ENCODE results near the gene ANKRD22. TPM values are rescaled to one million over a fixed set of nuclear protein-coding genes. Genes with fewer than 3 reads are reported as not detected.

The ANKRD22 gene
- total and polyA plus RNA-seq, 10 of the 15 experiments (the other 5 are each of a cell fraction or from before 2014, with no cell fraction given): 0.30 to 1.3 (median 0.71) TPM

DNA sequence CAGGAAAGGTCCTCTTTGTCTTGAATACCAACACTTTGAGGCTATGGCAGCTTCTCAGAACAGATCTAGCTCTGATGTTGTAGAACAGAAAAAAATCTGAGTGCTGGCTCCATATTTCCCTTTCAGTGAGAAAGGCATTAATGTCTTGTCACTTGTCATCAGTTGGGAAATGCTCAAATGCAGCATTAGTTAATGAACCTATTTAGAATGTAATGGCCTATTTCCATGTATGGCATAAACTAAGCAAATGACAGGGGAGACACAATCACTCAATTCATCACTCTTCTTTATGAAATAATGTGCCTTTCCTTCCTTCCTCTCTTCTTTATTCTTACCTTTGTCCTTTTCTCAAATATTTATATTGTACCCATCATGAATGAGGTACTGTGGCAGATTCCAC is 23.4 kb upstream of the ANKRD22 start (continued):
- no peak for TF ChIP-seq FOXM1 (IDR thresholded peaks at IDR 0.05; ENCODE audit: low read depth, low read length)
- TF ChIP-seq MYC (IDR thresholded peaks at IDR 0.05; ENCODE audit: insufficient read depth, insufficient read length, insufficient replicate concordance, low read length, severe bottlenecking): no peak

DNA sequence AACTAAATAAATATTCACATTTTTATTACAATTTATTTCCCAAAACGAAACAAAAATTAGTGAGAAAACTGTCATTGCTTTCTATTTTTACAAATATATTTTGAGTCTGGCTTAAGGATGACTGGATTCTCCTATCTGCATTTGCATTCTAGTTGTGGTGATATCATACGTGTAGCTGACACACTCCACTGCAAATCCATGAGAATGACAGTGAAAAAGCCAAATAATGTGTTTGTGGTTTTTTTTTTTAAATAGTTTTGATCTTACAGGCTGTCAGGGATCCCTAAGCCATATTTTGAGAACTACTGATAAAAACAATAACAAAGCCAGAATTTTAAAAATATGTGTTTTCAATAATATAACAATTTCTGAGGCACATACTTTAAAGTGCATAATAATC is 22.6 kb upstream of the ANKRD22 start:
- Histone ChIP-seq H3K27ac (ENCODE audit: control insufficient read depth, insufficient read depth) (no peak overlapping the region), H3K4me1 (ENCODE audit: control insufficient read depth, insufficient read depth, low read length) (peaks cover 6% of the 10 kb centered on the region), H3K27me3 (replicated peaks in 1 of 2; ENCODE audit: control insufficient read depth in 2 of 2, insufficient read depth in 2 of 2, low read length in 1 of 2) (no peaks in the 10 kb centered on the region), H3K9me3 (replicated peaks; ENCODE audit: control insufficient read depth, insufficient read depth, low read length) (no peaks in the 10 kb centered on the region), H3K79me2 (ENCODE audit: control insufficient read depth, insufficient read depth, low read length) (no peaks in the 10 kb centered on the region; the same call in 1 of the 2 replicates), H3K4me2 (ENCODE audit: control insufficient read depth, insufficient read depth) (no peak overlapping the region), H3K9ac (ENCODE audit: control insufficient read depth, insufficient read depth, low read length) (no peak overlapping the region), H3K36me3 (ENCODE audit: control insufficient read depth in 2 of 2, insufficient read depth in 2 of 2, low read length in 1 of 2) (no peaks in the 10 kb centered on the region), H3K4me3 (no peak overlapping the region), H2AFZ (ENCODE audit: control insufficient read depth, low read depth, low read length) (no peak overlapping the region), H4K20me1 (ENCODE audit: control insufficient read depth, insufficient read depth) (no peaks in the 10 kb centered on the region)
- in situ Hi-C loops (cut with MboI) (no loop called here), intact Hi-C loops (cut with micrococcal nuclease; ENCODE audit: unreplicated experiment) (no loop called here)
- DNase-seq (ENCODE audit: low read depth, low spot score) (no peak), ATAC-seq (no peak), FAIRE-seq (no peak)
- ChIA-PET RAD21 (ENCODE audit: unreplicated experiment) (no interaction called here), CTCF (interaction anchor here (0.7 to 1.0 kb wide), 2 partner anchors 38 to 59 kb away, joined by 3 read pairs; no protein-coding TSS in a partner anchor), SMC1A (ENCODE audit: uncharacterized antibody, unreplicated experiment) (interaction anchor here (0.8 to 1.6 kb wide), 5 partner anchors 13 to 113 kb away, joined by 3 to 5 read pairs (median 3); no protein-coding TSS in a partner anchor), POLR2A (no interaction called here)
- TF ChIP-seq JUND (IDR thresholded peaks at IDR 0.05; ENCODE audit: low read depth, low read length) (no peak), KDM1A (IDR thresholded peaks at IDR 0.05; ENCODE audit: borderline replicate concordance) (no peak), STAT1 (conservative IDR thresholded peaks at IDR 0.05) (no peak), NR2C1 (IDR thresholded peaks at IDR 0.05) (no peak), BACH1 (IDR thresholded peaks at IDR 0.05; ENCODE audit: borderline replicate concordance) (no peak), SIN3A (IDR thresholded peaks at IDR 0.05; ENCODE audit: low read depth, low read length) (no peak), TAF1 (IDR thresholded peaks at IDR 0.05; ENCODE audit: borderline replicate concordance, low read depth, low read length) (no peak), NBN (IDR thresholded peaks at IDR 0.05) (no peak), IKZF1 (conservative IDR thresholded peaks at IDR 0.05) (no peak), EED (IDR thresholded peaks at IDR 0.05; ENCODE audit: low read depth) (no peak)
- TF ChIP-seq, protein P1, sequence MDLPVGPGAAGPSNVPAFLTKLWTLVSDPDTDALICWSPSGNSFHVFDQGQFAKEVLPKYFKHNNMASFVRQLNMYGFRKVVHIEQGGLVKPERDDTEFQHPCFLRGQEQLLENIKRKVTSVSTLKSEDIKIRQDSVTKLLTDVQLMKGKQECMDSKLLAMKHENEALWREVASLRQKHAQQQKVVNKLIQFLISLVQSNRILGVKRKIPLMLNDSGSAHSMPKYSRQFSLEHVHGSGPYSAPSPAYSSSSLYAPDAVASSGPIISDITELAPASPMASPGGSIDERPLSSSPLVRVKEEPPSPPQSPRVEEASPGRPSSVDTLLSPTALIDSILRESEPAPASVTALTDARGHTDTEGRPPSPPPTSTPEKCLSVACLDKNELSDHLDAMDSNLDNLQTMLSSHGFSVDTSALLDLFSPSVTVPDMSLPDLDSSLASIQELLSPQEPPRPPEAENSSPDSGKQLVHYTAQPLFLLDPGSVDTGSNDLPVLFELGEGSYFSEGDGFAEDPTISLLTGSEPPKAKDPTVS (IDR thresholded peaks at IDR 0.05; ENCODE audit: low read depth, low read length): no peak
- TF ChIP-seq, protein P2, sequence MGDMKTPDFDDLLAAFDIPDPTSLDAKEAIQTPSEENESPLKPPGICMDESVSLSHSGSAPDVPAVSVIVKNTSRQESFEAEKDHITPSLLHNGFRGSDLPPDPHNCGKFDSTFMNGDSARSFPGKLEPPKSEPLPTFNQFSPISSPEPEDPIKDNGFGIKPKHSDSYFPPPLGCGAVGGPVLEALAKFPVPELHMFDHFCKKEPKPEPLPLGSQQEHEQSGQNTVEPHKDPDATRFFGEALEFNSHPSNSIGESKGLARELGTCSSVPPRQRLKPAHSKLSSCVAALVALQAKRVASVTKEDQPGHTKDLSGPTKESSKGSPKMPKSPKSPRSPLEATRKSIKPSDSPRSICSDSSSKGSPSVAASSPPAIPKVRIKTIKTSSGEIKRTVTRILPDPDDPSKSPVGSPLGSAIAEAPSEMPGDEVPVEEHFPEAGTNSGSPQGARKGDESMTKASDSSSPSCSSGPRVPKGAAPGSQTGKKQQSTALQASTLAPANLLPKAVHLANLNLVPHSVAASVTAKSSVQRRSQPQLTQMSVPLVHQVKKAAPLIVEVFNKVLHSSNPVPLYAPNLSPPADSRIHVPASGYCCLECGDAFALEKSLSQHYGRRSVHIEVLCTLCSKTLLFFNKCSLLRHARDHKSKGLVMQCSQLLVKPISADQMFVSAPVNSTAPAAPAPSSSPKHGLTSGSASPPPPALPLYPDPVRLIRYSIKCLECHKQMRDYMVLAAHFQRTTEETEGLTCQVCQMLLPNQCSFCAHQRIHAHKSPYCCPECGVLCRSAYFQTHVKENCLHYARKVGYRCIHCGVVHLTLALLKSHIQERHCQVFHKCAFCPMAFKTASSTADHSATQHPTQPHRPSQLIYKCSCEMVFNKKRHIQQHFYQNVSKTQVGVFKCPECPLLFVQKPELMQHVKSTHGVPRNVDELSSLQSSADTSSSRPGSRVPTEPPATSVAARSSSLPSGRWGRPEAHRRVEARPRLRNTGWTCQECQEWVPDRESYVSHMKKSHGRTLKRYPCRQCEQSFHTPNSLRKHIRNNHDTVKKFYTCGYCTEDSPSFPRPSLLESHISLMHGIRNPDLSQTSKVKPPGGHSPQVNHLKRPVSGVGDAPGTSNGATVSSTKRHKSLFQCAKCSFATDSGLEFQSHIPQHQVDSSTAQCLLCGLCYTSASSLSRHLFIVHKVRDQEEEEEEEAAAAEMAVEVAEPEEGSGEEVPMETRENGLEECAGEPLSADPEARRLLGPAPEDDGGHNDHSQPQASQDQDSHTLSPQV (IDR thresholded peaks at IDR 0.05): no peak
- no TSS peak for BruUV-seq (replicated peaks)
- 91% methylated on average over 2 of the region's 2 CpGs for WGBS (ENCODE audit: insufficient coverage, insufficient replicate concordance, low lambda C conversion rate, missing lambda C conversion rate)

Measured in GM12878 (cell line).